Fibroblast of skin of right quadriceps (primary cell): ENCODE data around the gene ALKBH2.
A peak's percentile ranks its signal among the peaks of the same experiment; 100 is the strongest.
"Not testable (repeated sequence)": the region's sequence is repeated elsewhere in the genome, so short reads cannot be mapped to it uniquely, and the experiment has no call there.

Experiments used
- DNase-seq: peaks from one replicate; pipeline ENCODE4 v3.0.0-alpha.2; 2013

The ALKBH2 gene

GRCh38 chr12:109065154-109065852 is 28.0 kb downstream of the ALKBH2 start:
- DNase-seq = no peak

- no peak for DNase-seq
Measured at GRCh38 chr12:109064143-109064542, 29.1 kb downstream of the ALKBH2 start.

GRCh38 chr12:109058773-109059172 is 34.5 kb downstream of the ALKBH2 start:
- no peak for DNase-seq

- DNase-seq = no peak
Measured at GRCh38 chr12:109057376-109057775, 35.9 kb downstream of the ALKBH2 start.

- DNase-seq = no peak
Measured at GRCh38 chr12:109056891-109057290, 36.4 kb downstream of the ALKBH2 start.

GRCh38 chr12:109054520-109054919 is 38.8 kb downstream of the ALKBH2 start:
- no peak for DNase-seq

- not testable (repeated sequence) for DNase-seq
Measured at GRCh38 chr12:109054124-109054513, 39.2 kb downstream of the ALKBH2 start.

GRCh38 chr12:109053382-109054123 is 39.7 kb downstream of the ALKBH2 start:
- no peak for DNase-seq

GRCh38 chr12:109052414-109053323 is 40.6 kb downstream of the ALKBH2 start, which contains the start of gene USP30:
Gene USP30 (plus strand): TSS chr12:109052576. CDS start chr12:109052679, 103 bp downstream.
- DNase-seq = peak; percentile 87

- no peak for DNase-seq
Measured at GRCh38 chr12:109052097-109052413, 41.2 kb downstream of the ALKBH2 start.

- not testable (repeated sequence) for DNase-seq
Measured at GRCh38 chr12:109049794-109050193, 43.5 kb downstream of the ALKBH2 start.

- DNase-seq = not testable (repeated sequence)
Measured at GRCh38 chr12:109048706-109049105, 44.6 kb downstream of the ALKBH2 start.

- no peak for DNase-seq
Measured at GRCh38 chr12:109047081-109047805, 46.0 kb downstream of the ALKBH2 start.

- DNase-seq = no peak
Measured at GRCh38 chr12:109044241-109044640, 49.0 kb downstream of the ALKBH2 start.
